ENCODE data around the gene UCN.

UCN gene

DNA sequence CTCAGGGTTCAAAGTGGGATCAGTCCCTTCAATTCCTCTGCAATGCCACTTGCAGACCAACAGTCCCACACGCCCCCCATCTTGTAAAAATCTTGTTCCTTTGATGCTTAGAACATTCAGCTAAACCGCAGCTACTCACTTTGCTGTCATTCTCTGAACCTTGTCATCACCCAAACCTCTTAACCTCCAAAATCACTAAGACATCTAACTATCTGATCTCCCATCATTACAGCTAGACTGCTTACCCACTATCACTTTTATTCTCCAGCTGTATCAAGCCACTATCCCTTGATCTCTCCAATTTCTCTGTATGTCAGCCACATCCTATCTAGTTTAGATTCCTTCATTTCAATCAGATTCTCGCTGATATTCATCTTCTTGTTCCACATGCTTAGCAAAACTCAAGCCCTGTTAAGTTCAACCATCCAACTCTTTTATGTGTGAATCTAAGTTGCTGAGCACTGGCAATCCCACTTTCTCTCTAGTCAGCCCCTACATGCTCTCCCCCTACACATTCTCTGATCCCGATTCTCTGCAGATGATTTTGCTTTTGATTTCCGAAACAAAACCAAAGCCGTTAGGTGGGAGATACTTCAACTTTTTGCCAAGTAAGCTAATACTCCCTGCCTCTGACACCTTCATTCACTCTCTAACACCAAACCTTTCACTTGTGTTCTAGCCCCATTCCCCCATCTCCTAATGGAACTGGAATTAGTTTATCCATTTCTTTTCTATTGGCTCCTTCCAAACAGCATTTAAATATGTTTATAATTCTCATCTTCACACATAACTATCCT lies 43.8 kb upstream of the UCN start:
- POLR2A ChIA-PET (ENCODE audit: low non-redundant PET), result no interaction called here
- no peak for DNase-seq (ENCODE audit: low spot score)
- TF ChIP-seq, protein P1, sequence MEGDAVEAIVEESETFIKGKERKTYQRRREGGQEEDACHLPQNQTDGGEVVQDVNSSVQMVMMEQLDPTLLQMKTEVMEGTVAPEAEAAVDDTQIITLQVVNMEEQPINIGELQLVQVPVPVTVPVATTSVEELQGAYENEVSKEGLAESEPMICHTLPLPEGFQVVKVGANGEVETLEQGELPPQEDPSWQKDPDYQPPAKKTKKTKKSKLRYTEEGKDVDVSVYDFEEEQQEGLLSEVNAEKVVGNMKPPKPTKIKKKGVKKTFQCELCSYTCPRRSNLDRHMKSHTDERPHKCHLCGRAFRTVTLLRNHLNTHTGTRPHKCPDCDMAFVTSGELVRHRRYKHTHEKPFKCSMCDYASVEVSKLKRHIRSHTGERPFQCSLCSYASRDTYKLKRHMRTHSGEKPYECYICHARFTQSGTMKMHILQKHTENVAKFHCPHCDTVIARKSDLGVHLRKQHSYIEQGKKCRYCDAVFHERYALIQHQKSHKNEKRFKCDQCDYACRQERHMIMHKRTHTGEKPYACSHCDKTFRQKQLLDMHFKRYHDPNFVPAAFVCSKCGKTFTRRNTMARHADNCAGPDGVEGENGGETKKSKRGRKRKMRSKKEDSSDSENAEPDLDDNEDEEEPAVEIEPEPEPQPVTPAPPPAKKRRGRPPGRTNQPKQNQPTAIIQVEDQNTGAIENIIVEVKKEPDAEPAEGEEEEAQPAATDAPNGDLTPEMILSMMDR (conservative IDR thresholded peaks at IDR 0.05; ENCODE audit: low read depth), result no peak
- no peak overlapping the region for H3K27ac ChIP-seq
- CTCF ChIA-PET, result no interaction called here

- CTCF ChIA-PET, result no interaction called here
- POLR2A ChIA-PET (ENCODE audit: low non-redundant PET), result no interaction called here
Observed at GRCh38 chr2:27350106-27350693, 42.0 kb upstream of the UCN start.

GRCh38 chr2:27347641-27348040 lies 39.4 kb upstream of the UCN start:
- DNase-seq (ENCODE audit: low spot score), result no peak
- POLR2A ChIA-PET (ENCODE audit: low non-redundant PET), result no interaction called here
- TF ChIP-seq, protein P1 (conservative IDR thresholded peaks at IDR 0.05; ENCODE audit: low read depth), result no peak
- H3K27ac ChIP-seq, result peak overlapping the region; percentile 44; the same call in 1 of the 2 replicates
- CTCF ChIA-PET, result no interaction called here

More at GRCh38 chr2:27350106-27350693, 42.0 kb upstream of the UCN start:
- H3K27ac ChIP-seq, result peak overlapping the region; percentile 28; the same call in 1 of the 2 replicates
- DNase-seq (ENCODE audit: low spot score), result no peak
- TF ChIP-seq, protein P1 (conservative IDR thresholded peaks at IDR 0.05; ENCODE audit: low read depth), result no peak

DNA sequence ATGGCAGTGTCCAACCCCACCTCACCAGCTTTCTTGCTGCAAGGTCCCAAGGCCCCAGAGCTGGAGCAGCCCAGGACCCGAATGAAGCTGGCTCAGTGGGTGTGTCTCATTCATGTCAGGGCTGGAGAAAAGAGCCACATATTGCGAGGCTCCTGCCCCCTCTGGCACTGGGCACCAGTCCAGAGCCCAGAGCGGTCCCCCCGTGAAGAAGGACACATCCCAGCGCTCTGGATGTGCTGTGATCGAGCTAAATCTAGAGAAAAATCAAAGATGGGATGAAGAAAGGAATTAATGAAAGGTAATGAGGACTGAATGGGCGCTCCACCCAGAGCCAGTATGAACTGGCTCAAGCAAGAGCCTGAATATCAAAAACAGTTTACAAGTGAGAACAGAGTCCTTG lies 27.9 kb upstream of the UCN start:
- TF ChIP-seq, protein P1 (conservative IDR thresholded peaks at IDR 0.05; ENCODE audit: low read depth), result no peak
- no peak for DNase-seq (ENCODE audit: low spot score)
- CTCF ChIA-PET, result interaction anchor here (0.5 kb wide), 1 partner anchor 758 kb away, joined by 3 read pairs; no protein-coding TSS in a partner anchor
- POLR2A ChIA-PET (ENCODE audit: low non-redundant PET), result no interaction called here
- H3K27ac ChIP-seq, result 0 out of 2 replicates have a peak overlapping the region, but pooled peaks have one; percentile 6

DNA sequence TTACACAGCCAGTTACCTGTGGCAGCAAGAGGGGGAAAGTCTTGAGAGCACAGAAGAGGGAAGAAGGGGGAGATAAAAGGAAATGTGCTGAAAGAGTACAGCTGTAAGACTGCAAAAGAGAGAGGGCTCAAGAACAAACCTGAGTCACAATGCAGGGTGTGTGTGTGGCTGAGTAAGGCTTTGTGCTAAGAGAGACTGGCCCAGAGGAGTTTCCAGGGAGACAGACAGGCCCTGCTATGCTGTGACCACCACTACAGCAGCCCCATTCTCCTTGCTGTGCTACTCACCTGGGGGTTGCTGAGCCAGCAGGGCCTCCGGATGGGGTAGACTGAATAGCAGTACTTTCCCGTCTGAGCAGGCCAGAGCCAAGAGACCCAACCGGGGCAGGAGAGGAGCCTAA lies 27.1 kb upstream of the UCN start:
- POLR2A ChIA-PET (ENCODE audit: low non-redundant PET), result no interaction called here
- DNase-seq (ENCODE audit: low spot score), result no peak
- 0 out of 2 replicates have a peak overlapping the region, but pooled peaks have one; percentile 6 for H3K27ac ChIP-seq
- CTCF ChIA-PET, result no interaction called here
- TF ChIP-seq, protein P1 (conservative IDR thresholded peaks at IDR 0.05; ENCODE audit: low read depth), result no peak

- ChIA-PET POLR2A (ENCODE audit: low non-redundant PET) (interaction anchor here (0.7 kb wide), 1 partner anchor 41 kb away, joined by 4 read pairs; no protein-coding TSS in a partner anchor), CTCF (no interaction called here)
- H3K27ac ChIP-seq, result no peak overlapping the region; the same call in 1 of the 2 replicates
Observed at GRCh38 chr2:27324720-27325119, 16.5 kb upstream of the UCN start.

More at GRCh38 chr2:27324720-27325119, 16.5 kb upstream of the UCN start:
- no peak for DNase-seq (ENCODE audit: low spot score)
- TF ChIP-seq, protein P1 (conservative IDR thresholded peaks at IDR 0.05; ENCODE audit: low read depth), result no peak
